DMS 273 (cell line): Measurements from ENCODE around the gene WFIKKN2.

Experiments
- DNase-seq: peaks from one replicate; lab custom pipeline; 2025; ENCODE audit not compliant: unreplicated experiment; lab: John Stamatoyannopoulos, UW

WFIKKN2 gene

GRCh38 chr17:50807675-50808074 is 27.7 kb upstream of the WFIKKN2 start:
- no peak for DNase-seq

DNA sequence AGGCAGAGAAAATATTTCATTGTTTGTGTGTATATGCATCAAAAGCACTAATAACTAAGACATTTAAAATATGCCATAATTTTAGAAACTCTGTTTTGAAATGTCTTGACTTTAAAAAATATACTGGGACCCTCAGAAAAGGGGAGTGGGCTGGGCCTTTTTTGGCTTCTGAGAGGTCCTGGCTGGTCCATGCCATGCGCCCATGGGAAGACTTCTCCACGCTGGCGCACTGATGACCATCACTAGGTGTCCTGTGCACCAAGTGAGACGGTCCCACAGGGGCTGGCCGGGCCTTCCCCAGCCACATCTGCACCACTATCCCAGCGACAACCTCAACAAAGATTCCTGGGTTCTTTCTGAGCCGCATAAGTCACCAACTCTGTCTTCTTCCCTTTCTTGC is 27.0 kb upstream of the WFIKKN2 start:
- no peak for DNase-seq

DNA sequence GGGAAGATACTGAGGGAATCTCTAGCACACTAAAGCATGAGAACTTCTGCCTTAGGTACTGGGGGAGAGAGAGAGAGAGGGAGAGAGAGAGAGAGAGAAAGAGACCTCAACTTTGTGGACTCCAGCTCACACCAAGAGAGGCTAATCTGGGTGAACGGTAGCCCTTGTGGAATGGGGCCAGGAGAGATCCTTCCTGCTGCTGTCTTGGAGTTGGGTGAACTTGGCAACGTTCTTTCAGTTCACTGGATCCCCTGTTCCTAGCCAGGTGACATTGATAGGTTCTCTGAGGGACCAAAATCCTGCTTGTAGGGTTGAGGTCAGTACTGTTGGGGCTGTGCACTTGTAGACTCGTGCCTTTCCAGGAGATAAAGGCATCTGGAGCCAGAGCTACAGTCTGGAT is 26.5 kb upstream of the WFIKKN2 start:
- DNase-seq, result no peak

DNA sequence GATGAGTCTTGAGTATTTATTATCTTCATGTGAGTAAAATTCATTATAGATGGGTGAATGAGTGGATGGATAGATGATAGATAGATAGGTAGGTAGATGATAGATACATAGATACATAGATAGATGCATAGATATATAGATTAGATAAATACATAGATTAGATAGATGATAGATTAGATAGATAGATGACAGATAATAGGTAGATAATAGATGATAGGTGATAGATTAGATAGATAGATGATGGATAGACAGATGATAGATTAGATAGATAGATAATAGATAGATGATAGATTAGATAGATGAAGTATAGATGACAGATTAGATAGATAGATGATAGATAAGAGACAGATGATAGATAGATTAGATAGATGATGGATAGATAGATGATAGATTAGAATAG is 21.8 kb upstream of the WFIKKN2 start:
- DNase-seq, result no peak

GRCh38 chr17:50815400-50815799 is 20.0 kb upstream of the WFIKKN2 start:
- DNase-seq, result no peak

- DNase-seq, result no peak
Measured at GRCh38 chr17:50816271-50816670, 19.1 kb upstream of the WFIKKN2 start.

- DNase-seq, result peak; percentile 67
Measured at GRCh38 chr17:50816771-50817751, 18.3 kb upstream of the WFIKKN2 start.

GRCh38 chr17:50817838-50818237 is 17.5 kb upstream of the WFIKKN2 start:
- no peak for DNase-seq

- DNase-seq, result no peak
Measured at GRCh38 chr17:50818261-50818660, 17.1 kb upstream of the WFIKKN2 start.

- DNase-seq, result no peak
Measured at GRCh38 chr17:50818921-50819657, 16.3 kb upstream of the WFIKKN2 start.

- DNase-seq, result no peak
Measured at GRCh38 chr17:50820651-50821050, 14.7 kb upstream of the WFIKKN2 start.

DNA sequence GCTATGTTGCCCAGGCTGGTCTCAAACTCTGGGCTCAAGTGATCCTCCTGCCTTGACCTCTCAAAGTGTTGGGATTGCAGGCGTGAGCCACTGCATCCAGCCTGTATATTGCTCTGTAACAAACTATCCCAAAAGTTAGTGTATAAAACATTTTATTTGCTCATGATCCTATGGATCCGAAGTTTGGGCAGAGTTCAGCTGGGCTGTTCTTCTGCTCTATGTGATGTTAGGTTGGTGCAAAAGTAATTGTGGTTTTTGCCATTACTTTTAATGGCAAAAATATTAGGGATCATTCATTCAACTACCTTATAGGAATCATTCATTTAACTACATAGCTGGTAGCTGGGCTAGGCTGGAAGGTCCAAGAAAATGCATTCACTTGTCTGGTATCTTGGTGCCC is 12.8 kb upstream of the WFIKKN2 start:
- DNase-seq, result no peak

DNA sequence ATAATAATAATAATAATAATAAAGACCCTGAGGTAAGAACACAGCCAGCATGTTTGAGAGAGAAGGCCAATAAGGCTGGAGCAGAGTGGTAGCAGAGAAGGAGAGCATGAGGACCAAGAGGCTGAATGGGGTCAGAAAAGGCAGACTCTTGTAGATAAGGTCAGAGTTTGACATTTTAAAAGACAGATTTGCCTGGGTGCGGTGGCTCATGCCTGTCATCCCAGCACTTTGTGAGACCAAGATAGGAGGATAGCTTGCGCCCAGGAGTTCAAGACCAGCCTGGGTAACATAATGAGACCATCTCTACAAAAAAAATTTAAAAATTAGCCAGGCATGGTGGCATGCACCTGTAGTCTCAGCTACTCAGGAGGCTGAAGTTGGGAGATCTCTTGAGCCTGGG is 11.0 kb upstream of the WFIKKN2 start:
- DNase-seq, result no peak

- no peak for DNase-seq
Measured at GRCh38 chr17:50825188-50825587, 10.2 kb upstream of the WFIKKN2 start.

DNA sequence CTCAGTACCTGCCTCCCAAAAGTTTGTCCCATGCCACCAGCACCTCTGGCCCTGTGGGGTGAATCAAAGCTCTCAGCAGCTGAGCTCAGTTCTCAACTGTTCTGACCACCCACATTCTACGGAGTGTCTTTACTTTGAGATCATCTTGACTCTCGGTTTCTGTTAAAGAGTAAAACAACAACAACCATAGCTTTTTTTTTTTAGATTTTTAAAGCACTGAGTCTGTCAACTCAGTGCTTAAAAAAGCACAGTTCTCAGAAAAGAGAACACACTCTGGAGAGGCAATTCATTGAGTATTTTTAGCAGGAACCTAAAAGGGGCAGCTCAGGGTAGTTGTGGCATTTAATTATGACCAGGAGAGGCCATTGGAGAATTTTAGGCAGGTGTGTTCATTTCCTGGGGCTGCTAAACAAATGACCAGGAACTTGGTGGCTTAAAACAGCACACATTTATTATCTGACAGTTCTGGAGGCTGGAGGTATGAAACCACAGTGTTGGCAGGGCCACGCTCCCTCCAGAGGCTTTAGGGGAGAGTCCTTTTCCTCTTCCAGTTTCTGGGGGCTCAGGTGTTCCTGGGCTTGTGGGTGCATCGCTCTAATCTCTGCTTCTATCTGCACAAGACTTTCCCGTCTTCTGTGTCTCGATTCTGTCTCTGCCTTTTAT is 6.7 kb upstream of the WFIKKN2 start:
- DNase-seq, result no peak

DNA sequence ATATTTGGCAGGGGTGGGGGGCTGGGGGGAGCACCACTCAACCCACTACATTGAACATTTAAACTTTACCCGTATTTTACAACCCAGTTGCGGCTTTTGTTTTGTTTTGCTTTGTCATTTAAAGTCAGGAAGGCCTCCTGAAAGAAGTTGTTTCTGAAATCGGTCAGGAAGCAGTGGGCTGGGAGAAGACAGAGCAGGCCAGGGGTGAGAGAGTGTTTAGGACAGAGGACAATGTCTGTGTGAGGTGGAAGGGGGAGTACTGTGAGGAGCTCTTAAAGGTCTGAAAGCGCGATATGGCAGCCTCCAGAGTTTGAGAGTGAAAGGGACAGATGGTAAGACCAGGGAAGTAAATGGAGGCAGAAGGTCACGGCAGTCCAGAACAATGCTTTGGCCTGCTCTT is 6.1 kb upstream of the WFIKKN2 start:
- DNase-seq, result no peak

- peak; percentile 62 for DNase-seq
Measured at GRCh38 chr17:50830352-50830751, 5.0 kb upstream of the WFIKKN2 start.

DNA sequence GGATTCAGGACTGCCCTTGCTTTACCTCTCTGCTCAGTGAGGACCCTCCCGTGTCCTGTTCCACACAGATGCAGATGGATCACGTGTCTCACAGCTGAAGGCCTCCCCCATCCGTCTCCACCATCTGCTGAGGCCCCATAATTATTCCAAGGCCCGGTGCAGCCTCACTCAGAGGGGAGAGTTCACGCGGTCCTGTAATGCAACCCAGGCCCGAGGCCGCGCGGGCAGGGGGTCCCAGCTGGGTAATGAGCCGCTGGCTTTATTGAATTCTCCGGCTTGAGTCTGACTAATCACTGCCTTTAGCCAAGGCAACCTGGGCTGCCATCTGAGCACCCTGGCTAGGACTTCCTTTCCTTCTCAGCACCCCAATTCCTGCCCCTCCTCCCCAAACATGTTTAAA is 4.4 kb upstream of the WFIKKN2 start:
- DNase-seq, result peak; percentile 97

- peak; percentile 83 for DNase-seq
Measured at GRCh38 chr17:50831471-50831928, 3.9 kb upstream of the WFIKKN2 start.

GRCh38 chr17:50832267-50832863 is 3.0 kb upstream of the WFIKKN2 start:
- no peak for DNase-seq

DNA sequence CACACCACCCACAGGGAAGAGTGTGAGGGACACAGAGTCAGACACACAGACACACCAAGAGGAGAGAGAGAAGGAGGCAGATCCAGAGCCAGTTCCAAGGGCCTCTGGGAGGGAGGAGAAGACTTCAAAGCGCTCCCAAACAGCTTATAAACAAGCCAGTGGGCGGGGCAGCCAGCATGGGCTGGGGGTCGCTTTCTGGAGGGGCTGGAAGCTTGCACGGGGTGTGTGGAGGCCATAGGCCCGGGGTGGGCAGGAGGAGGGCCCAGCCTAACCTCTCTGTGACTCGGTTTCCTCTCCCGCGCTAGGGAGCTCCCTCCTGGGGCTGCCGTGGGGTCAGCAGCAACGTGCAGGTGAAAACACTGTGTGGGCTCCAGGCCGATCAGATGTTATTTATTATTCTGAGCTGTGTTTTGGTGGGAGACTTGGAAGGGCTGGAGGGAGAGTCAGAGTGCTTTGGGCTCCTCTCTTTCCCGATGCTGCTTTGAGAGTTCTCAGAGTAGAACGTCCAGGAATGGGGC is 2.5 kb upstream of the WFIKKN2 start:
- DNase-seq, result no peak
